Fibroblast of lung (primary cell): ENCODE results near the gene ATG4D. TPM values are rescaled to one million over a fixed set of nuclear protein-coding genes. Genes with fewer than 3 reads are reported as not detected.

Experiments used
- DNase-seq, 2 donors: peaks; one replicate each; pipeline versions ENCODE4 v3.0.0 to v3.0.0-alpha.2; 2010; ENCODE audit warnings: low read depth in 2 of 2
- H2AFZ ChIP-seq: 2 replicates; pipeline ENCODE4 v1.5.1; 2012; ENCODE audit warnings: low read length, control low read depth, inconsistent platforms
- H3K27ac ChIP-seq: 2 replicates; pipeline ENCODE4 v1.5.1; 2011; ENCODE audit warnings: low read length, control low read depth; ENCODE audit not compliant: insufficient read depth
- H3K27me3 ChIP-seq: 2 replicates; pipeline ENCODE4 v1.5.1; 2011; ENCODE audit warnings: mild to moderate bottlenecking, low read length; ENCODE audit not compliant: control insufficient read depth, insufficient read depth
- H3K36me3 ChIP-seq: 2 replicates; pipeline ENCODE4 v1.5.1; 2011; ENCODE audit warnings: low read length; ENCODE audit not compliant: control insufficient read depth, insufficient read depth
- H3K4me1 ChIP-seq: 2 replicates; pipeline ENCODE4 v1.5.1; 2011; ENCODE audit warnings: low read length; ENCODE audit not compliant: control insufficient read depth, insufficient read depth; ENCODE audit errors: extremely low read depth
- H3K4me2 ChIP-seq: 2 replicates; pipeline ENCODE4 v1.5.1; 2011; ENCODE audit warnings: low read length, control low read depth; ENCODE audit not compliant: insufficient read depth; ENCODE audit errors: extremely low read depth
- H3K4me3 ChIP-seq, 4 experiments: fragments of 200-600 bp in 1 of 4; sonication (generic) in 1 of 4; replicated peaks in 1 of 4; 2 replicates each; pipeline ENCODE4 v1.5.1; 2011 to 2016; ENCODE audit warnings: low read length in 4 of 4, low read depth in 3 of 4, mild to moderate bottlenecking in 3 of 4, control low read depth in 2 of 4, inconsistent platforms in 1 of 4, mixed read lengths in 1 of 4; ENCODE audit not compliant: insufficient read depth in 1 of 4; ENCODE audit errors: control extremely low read depth in 1 of 4
- H3K79me2 ChIP-seq: 2 replicates; pipeline ENCODE4 v1.5.1; 2012; ENCODE audit warnings: mild to moderate bottlenecking, low read length, inconsistent platforms; ENCODE audit not compliant: control insufficient read depth, insufficient read depth
- H3K9ac ChIP-seq: 2 replicates; pipeline ENCODE4 v1.5.1; 2011; ENCODE audit warnings: mild to moderate bottlenecking, low read length, control low read depth; ENCODE audit not compliant: insufficient read depth
- H3K9me3 ChIP-seq: 2 replicates; pipeline ENCODE4 v1.5.1; 2012; ENCODE audit warnings: low read depth, low read length; ENCODE audit not compliant: control insufficient read depth, insufficient read depth
- H4K20me1 ChIP-seq: 2 replicates; pipeline ENCODE4 v1.5.1; 2011; ENCODE audit warnings: low read length; ENCODE audit not compliant: control insufficient read depth, insufficient read depth; ENCODE audit errors: extremely low read depth
- EZH2 ChIP-seq: IDR thresholded peaks from 2 replicates; pipeline ENCODE4 v1.5.1; 2012; ENCODE audit warnings: low read length, control low read depth, mild to moderate bottlenecking; ENCODE audit errors: missing control alignments
- polyA plus RNA-seq, 2 donors: library from polyadenylated mRNA; depleted of rRNA in 1 of 2; stranded (reverse) in 1 of 2; unstranded in 1 of 2; fragments of >200 nt; gene quantifications; 2 replicates each; pipeline ENCODE4 v1.2.1, GENCODE V29; 2011 to 2012; ENCODE audit warnings: missing spikeins in 1 of 2
- total RNA-seq: library from RNA; depleted of rRNA; stranded (reverse); fragments of >200 nt; gene quantifications from 2 replicates; pipeline ENCODE4 v1.2.1, GENCODE V29; 2014
- TF ChIP-seq, protein P1 (sequence below), 2 donors: IDR thresholded peaks in 1 of 2; conservative IDR thresholded peaks in 1 of 2; 1 replicate in 1 of 2; 2 replicates in 1 of 2; pipeline ENCODE4 v1.5.1; 2011 to 2012; ENCODE audit warnings: low read length in 2 of 2, control low read depth in 1 of 2, inconsistent platforms in 1 of 2, low read depth in 1 of 2, mild to moderate bottlenecking in 1 of 2

ATG4D gene
- total and polyA plus RNA-seq, 2 donors (not counting 1 experiment from before 2014, with no cell fraction given): 7.2 to 14.9 TPM

DNA sequence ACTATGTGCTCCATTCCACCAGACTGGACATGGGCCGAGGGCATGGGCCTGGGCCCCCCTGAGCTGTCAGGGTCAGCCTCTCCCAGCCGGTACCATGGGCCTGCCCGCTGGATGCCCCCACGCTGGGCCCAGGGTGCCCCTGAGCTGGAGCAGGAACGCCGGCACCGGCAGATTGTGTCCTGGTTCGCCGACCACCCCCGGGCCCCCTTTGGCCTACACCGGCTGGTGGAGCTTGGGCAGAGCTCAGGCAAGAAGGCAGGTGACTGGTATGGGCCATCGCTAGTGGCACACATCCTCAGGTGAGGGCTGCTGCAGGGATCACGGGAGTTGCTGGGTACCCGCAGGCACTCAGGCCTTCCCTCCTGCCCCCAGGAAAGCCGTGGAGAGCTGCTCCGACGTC is 3.1 kb downstream of the ATG4D start:
- Histone ChIP-seq H3K9me3 (no peaks in the 10 kb centered on the region), H2AFZ (no peak overlapping the region), H3K9ac (no peak overlapping the region), H4K20me1 (no peaks in the 10 kb centered on the region), H3K4me2 (no peak overlapping the region), H3K27me3 (no peaks in the 10 kb centered on the region), H3K27ac (no peak overlapping the region), H3K4me1 (no peaks in the 10 kb centered on the region), H3K79me2 (peaks cover 11% of the 10 kb centered on the region), H3K36me3 (peaks cover 3% of the 10 kb centered on the region), H3K4me3 (no peak overlapping the region)
- no peak for TF ChIP-seq EZH2
- TF ChIP-seq, protein P1, sequence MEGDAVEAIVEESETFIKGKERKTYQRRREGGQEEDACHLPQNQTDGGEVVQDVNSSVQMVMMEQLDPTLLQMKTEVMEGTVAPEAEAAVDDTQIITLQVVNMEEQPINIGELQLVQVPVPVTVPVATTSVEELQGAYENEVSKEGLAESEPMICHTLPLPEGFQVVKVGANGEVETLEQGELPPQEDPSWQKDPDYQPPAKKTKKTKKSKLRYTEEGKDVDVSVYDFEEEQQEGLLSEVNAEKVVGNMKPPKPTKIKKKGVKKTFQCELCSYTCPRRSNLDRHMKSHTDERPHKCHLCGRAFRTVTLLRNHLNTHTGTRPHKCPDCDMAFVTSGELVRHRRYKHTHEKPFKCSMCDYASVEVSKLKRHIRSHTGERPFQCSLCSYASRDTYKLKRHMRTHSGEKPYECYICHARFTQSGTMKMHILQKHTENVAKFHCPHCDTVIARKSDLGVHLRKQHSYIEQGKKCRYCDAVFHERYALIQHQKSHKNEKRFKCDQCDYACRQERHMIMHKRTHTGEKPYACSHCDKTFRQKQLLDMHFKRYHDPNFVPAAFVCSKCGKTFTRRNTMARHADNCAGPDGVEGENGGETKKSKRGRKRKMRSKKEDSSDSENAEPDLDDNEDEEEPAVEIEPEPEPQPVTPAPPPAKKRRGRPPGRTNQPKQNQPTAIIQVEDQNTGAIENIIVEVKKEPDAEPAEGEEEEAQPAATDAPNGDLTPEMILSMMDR (conservative IDR thresholded peaks at IDR 0.05 in 1 of 2, IDR thresholded peaks at IDR 0.05 in 1 of 2; ENCODE audit: low read depth in 1 of 2, low read length in 2 of 2): no peak
- DNase-seq: no peak

DNA sequence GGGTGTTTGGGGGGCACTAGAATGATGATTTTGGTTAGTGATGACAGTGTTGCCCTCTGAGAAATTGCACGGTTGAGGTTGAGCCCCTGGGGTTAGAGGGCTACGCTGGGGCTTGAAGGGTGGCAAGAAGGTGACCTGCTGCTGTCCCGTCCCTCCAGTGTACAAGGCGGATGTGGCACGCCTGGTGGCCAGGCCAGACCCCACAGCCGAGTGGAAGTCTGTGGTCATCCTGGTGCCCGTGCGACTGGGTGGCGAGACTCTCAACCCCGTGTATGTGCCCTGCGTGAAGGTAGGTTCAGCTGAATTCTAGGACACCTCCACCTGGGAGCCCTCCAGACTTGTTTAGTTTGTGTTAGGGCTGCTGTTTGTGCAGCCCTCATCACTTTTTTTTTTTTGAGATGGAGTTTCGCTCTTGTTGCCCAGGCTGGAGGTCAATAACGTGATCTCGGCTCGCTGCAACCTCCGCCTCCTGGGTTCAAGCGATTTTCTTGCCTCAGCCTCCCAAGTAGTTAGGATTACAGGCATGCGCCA is 5.1 kb downstream of the ATG4D start:
- peaks cover 17% of the 10 kb centered on the region for H3K36me3 ChIP-seq
- no peaks in the 10 kb centered on the region for H3K4me1 ChIP-seq
- H3K27me3 ChIP-seq: no peaks in the 10 kb centered on the region
- no peak overlapping the region for H2AFZ ChIP-seq
- H4K20me1 ChIP-seq: no peaks in the 10 kb centered on the region
- no peak overlapping the region for H3K4me2 ChIP-seq
- H3K9me3 ChIP-seq: no peaks in the 10 kb centered on the region
- H3K9ac ChIP-seq: no peak overlapping the region
- TF ChIP-seq EZH2: no peak
- TF ChIP-seq, protein P1 (conservative IDR thresholded peaks at IDR 0.05 in 1 of 2, IDR thresholded peaks at IDR 0.05 in 1 of 2; ENCODE audit: low read depth in 1 of 2, low read length in 2 of 2): no peak
- H3K79me2 ChIP-seq: peaks cover 11% of the 10 kb centered on the region
- no peak overlapping the region for H3K27ac ChIP-seq
- no peak overlapping the region for H3K4me3 ChIP-seq
- no peak for DNase-seq

GRCh38 chr19:10549733-10550132 is 6.0 kb downstream of the ATG4D start:
- H3K9me3 ChIP-seq: no peaks in the 10 kb centered on the region
- peaks cover 24% of the 10 kb centered on the region for H3K36me3 ChIP-seq
- H3K79me2 ChIP-seq: peaks cover 3% of the 10 kb centered on the region
- no peak overlapping the region for H3K4me2 ChIP-seq
- H2AFZ ChIP-seq: no peak overlapping the region
- H3K27me3 ChIP-seq: no peaks in the 10 kb centered on the region
- TF ChIP-seq, protein P1 (conservative IDR thresholded peaks at IDR 0.05 in 1 of 2, IDR thresholded peaks at IDR 0.05 in 1 of 2; ENCODE audit: low read depth in 1 of 2, low read length in 2 of 2): no peak
- no peak for TF ChIP-seq EZH2
- no peak for DNase-seq
- H4K20me1 ChIP-seq: no peaks in the 10 kb centered on the region
- no peak overlapping the region for H3K27ac ChIP-seq
- H3K4me3 ChIP-seq: no peak overlapping the region
- no peaks in the 10 kb centered on the region for H3K4me1 ChIP-seq
- no peak overlapping the region for H3K9ac ChIP-seq
